GM21723 (cell line): ENCODE results near the gene OPTN.

Experiments
- ATAC-seq: cut with Tn5 transposase; IDR thresholded peaks from one replicate; pipeline ENCODE4 v1.9.1; 2021; ENCODE audit warnings: mild to moderate bottlenecking, moderate library complexity; ENCODE audit not compliant: unreplicated experiment

Gene OPTN

DNA sequence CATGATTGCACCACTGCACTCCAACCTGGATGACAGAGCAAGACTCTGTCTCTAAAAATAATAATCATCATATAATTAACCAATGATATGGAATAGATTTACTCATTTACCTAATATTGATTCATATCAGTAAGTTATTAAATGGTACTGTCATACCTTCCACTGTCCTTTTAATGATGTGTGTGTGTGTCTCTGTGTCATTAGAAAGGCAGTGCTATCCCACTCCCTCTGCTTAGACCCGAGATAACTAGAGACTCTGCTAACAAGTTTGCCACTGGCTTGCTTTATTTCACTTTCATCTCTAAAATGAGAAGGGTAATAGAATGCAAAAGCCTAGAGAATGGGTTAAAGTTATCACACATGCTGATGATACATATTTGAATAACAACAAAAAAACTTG, 82.5 kb downstream of the OPTN start:
- no peak for ATAC-seq

- peak; percentile 56 for ATAC-seq
Observed at GRCh38 chr10:13183625-13184024, 83.7 kb downstream of the OPTN start.

DNA sequence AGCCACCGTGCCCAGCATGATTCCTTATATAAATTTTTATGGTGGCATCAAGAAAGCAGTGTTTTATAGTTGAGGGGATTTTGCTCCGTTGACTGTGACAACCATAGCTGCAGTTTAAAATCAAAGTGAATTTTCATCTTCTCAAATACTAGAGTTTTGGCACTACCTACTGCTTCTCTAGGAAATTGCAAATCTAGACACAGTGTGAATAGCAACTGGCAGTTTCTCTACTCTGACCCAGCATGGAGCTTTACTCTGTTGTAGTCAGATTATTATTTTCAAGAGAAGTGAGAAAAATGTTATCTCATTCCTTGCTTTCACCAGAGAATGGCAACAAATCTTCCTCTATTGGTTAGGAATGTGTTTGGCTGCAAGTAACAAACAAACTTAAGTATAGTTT, 84.3 kb downstream of the OPTN start:
- no peak for ATAC-seq

- ATAC-seq = no peak
Observed at GRCh38 chr10:13184730-13185514, 85.0 kb downstream of the OPTN start.

- no peak for ATAC-seq
Observed at GRCh38 chr10:13187135-13187534, 87.2 kb downstream of the OPTN start.
